Stimulated activated CD4-positive, alpha-beta T cell treated with anti-CD3 and anti-CD28 coated beads, Interleukin-4, amount 100 ng/mL, for 4 hours (primary cell): Measurements from ENCODE around the gene LRRC34.
A peak's percentile ranks its signal among the peaks of the same experiment; 100 is the strongest.

Experiments used
- DNase-seq, 2 experiments: peaks; one replicate each; pipeline ENCODE4 v3.0.0-alpha.2; 2020

The LRRC34 gene

DNA sequence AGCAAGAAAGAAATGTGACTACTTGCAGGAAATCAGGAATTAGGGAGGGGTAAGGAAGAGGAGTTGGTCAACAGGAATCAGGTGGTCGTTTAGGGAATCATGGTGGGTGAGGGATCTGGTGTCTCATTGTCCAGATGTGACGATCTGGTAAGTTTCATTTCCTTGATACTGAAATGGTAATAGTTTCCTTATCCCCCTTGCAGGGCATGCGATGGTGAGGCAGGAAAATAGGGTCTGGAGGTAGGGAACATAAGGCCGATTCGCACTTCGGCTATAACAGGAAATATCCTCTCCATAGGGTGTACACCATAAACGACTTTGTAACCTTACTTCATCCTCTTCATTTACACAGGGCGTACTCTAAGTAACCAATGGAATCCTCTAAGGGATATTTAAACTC, 574 bp upstream of the LRRC34 start:
- DNase-seq = no peak

DNA sequence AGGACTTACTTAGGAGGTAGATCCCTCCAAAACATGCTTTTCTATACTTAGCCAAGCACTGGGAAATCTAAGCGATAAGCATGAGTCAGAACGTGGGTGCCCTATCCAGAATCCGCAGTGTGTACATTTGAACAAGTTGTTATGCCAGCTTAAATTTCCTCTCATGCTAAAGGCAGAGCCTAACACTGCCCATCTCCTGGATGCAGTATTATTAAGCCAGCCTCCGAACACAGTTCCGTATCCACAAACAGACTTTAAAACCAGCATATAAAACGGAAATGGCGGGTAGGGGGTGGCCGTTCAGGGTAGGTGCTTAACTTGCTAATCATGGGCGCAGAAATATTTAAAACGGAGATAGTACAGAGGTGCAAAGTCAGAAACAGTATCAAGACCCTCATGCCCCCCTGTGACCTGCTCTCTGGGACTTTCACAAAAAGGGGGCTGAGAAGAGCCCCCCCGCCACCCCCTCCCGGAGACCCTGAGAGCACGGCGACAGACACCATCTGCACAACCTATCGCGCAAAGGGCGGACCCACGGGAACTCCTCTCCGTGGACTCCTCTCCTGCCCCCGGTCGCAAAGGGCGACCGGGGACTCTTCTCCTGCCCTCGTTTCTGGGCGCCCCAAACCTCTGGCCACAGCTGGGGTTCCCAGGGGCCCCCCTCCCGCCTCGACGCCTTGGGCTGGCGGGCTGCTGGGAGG, 923 bp downstream of the LRRC34 start:
- DNase-seq = no peak

DNA sequence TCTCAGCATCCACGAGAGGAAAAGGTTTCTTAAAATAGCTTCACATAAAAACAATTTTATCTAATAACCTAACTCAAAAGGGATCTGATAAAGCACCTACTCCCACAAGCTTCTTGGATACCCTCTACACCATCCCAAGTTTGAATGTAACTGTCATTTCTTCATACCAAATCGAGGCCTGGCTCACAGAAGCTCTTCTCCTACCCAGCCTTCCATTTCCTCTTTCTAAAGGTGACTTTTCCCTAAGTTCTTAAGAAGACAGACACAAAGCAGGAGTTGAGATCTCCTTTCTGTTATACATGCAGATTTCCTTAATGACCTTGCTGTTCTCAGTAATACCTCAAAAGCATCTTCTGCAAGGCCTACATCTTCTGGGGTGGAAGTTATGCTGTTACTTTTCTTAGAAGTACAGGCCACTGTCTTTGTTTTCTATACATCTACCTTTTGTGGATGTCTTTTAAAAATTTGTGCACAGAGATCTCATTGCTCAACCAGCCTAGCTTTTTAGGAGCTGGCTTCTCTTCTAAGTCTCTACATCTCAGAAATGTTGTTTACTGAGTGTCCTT, 3.4 kb downstream of the LRRC34 start:
- DNase-seq = no peak

DNA sequence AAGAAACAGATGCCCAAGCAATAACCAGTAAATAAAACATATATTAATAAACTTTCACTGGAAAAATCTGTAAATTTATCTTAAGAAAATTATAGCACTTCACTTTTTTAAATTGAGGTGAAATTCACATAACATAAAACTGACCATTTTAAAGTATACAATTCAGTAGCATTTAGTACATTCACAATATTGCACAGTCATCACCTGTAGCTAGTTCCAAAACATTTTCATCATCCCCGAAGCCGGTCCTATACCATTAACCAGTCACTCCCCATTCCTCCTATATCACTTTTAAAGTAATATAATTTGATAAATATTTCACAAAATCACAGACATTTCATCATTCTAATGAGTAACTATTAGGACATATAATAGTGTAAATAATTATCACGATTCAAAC, 8.0 kb downstream of the LRRC34 start:
- no peak for DNase-seq

DNA sequence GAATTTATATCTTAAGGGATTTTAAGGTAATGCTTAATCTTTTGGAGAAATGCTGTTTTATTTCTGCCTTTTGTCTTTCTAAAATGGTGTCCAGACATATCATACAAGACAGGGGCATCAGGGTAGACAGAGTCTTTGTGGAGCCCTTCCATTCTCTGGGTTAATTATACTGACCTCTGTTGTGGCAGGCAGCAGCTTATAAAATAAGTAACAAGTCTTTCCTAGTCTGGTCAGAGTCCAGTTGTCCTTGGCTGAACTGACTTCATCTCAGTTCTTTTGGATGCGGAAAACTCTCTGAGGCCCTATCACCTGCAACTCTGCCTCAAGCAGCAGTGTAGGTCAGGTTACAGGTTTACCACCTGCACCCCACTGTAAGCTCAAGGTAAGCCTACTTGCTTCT, 20.3 kb downstream of the LRRC34 start:
- DNase-seq = no peak

DNA sequence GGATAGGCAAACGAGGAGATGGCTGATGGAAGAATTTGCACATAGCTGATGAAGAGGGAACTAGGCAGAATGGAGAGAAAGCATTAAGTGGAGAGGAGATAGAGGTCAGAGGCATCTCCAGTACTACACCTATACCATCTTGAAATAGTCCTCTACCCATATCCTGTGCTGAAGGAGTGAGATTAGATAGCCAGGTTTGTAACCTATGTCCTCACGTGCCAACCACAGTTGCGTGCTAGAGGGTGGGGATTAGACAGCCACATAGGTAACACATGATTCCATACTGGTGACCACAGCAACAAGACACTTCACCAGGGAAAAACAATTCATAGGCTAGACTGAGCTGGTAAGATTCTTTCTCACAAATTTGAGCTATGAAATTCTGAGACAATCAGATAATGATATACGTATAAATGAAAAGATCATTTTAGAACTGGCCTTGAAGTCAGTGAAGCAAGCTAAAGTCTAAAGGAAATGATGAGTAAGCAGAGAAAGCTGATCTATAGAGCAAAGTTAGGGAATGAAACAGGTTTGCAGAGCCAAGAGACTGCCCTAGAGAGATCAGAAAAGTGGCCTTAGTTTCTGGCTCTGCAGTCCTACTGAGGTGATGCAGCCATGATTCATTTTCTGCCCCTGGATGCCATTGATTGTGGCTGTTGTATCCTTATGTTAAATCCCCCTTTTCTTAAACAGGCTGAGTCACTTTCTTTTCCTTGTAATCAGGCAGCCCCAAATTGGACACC, 21.8 kb downstream of the LRRC34 start:
- DNase-seq = no peak

DNA sequence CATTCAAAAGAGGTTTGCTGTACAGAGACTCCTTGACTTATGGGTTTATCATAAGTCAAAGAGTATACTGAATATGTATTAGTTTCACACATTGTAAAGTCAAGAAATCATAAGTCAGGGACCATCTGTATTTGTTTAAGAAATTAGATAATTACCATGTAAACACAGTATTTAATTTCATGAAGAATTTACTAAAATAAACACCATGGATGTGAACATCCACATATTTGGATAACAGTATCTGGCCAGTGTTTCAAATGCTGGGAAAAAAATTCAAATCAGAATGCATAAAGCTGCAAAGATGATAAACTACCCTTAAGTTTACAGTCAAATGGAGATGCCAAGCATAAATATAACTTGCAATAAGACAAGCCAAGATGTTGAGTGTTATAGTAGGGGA, 22.5 kb downstream of the LRRC34 start:
- no peak for DNase-seq

DNA sequence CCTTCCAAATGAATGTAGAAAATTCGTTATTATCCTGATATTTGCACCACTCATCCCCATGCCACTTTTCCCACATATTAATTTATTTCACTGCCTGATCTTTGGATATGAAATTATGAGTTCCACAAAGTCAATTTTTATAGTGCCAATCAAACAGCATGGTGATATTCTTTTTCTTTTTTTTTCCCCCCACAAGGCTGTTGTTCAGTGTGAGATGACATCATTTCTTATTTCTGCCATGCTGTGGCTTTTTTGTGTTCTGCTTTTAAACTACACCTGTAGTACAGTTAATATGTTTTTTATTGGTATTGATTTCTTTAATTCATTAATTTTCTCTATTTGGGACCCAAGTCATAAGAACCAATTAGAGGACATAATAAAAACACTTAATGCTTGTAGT, 24.9 kb downstream of the LRRC34 start:
- DNase-seq = no peak

DNA sequence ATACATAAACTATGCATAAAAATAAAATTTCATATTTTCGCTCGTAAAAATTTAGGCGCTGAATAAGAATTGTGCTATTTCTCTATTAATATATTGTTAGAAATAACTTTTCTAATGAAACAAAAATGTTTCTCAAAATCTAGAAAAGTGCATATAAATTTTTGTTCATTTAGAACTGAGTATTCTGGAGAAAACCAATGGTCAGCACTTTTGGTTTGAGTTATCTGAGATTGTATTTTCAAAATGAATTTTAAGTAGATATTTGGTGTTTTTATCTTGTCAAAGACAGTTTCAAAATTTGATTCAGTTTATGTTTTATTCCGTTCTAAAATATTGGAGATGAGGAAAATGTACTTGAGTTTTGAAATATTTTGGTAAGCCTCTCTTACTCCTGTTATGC, 25.6 kb downstream of the LRRC34 start:
- no peak for DNase-seq

DNA sequence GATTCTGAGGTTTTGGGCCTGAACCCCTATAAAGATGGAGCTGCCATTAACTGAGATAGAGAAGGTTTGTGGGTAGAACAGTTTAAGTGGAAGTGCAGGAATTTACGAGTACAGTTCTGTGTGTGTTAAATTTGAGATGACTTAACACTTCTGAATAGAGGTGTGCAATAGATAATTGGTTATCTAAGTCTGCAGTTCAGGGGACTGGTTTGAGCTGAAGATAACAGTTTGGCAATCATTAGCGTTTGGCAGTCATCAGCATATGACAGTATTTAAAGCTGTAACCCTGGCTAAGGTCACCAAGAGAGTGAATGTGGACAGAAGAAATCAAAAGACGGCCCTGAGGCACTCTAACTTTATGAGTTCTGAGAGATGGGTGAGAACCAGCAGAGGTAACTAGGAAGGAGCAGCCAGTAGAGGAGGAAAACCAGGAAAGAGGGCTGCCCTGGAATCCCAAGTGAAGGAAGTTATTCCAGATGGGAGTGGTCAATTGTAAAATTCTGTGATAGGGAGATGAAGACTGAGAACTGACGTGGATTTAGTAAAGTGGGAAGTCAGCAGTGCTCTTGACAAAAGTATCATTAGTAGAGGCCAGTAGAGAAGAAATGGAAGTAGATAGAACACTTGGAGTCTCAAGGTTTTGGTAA, 31.4 kb downstream of the LRRC34 start:
- no peak for DNase-seq

DNA sequence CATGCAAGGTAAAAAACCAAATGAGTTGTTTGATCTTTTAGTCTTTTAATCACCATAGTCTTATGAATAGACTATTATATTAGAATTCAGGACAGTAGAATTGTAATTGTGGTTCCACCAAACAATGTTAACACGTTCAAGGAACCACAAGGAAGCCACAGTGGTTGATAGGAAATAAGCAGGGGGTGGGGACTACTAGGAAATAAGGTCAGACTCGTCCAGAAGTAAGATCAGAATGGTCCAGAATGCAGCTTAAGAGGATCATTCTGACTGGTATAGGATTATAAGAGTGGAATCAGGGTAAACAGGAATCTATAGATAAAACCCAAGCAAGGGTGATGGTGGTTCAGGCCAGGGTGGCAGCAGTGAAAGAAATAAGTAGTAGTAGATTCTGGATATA, 32.0 kb downstream of the LRRC34 start:
- no peak for DNase-seq

DNA sequence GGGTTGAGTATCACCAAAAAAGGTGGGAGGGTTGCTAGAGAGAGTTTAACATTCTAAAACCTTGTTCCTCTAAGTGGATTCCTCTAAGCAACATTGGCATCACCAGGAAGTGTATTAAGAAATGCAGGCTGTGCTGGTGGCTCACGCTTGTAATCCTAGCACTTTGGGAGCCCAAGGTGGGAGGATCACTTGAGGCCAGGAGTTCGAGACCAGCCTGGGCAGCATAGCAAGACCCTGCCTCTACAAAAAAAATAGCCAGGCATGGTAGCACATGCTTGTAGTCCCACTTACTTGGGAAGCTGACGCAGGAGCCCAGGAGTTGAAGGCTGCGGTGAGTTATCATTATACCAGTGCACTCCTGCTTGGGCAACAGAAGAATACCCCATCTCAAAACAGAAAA, 34.9 kb downstream of the LRRC34 start:
- DNase-seq = no peak

DNA sequence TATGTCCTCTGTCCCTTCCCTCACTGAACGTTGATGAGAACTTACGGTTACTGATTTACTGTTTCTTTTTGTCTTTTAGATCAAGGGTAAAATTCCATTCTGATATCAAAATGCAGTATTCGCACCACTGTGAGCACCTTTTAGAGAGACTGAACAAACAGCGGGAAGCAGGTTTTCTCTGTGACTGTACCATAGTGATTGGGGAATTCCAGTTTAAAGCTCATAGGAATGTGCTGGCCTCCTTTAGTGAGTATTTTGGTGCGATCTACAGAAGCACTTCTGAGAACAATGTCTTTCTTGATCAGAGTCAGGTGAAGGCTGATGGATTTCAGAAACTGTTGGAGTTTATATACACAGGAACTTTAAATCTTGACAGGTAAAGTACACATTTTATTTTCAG, 38.5 kb downstream of the LRRC34 start:
- DNase-seq = no peak

DNA sequence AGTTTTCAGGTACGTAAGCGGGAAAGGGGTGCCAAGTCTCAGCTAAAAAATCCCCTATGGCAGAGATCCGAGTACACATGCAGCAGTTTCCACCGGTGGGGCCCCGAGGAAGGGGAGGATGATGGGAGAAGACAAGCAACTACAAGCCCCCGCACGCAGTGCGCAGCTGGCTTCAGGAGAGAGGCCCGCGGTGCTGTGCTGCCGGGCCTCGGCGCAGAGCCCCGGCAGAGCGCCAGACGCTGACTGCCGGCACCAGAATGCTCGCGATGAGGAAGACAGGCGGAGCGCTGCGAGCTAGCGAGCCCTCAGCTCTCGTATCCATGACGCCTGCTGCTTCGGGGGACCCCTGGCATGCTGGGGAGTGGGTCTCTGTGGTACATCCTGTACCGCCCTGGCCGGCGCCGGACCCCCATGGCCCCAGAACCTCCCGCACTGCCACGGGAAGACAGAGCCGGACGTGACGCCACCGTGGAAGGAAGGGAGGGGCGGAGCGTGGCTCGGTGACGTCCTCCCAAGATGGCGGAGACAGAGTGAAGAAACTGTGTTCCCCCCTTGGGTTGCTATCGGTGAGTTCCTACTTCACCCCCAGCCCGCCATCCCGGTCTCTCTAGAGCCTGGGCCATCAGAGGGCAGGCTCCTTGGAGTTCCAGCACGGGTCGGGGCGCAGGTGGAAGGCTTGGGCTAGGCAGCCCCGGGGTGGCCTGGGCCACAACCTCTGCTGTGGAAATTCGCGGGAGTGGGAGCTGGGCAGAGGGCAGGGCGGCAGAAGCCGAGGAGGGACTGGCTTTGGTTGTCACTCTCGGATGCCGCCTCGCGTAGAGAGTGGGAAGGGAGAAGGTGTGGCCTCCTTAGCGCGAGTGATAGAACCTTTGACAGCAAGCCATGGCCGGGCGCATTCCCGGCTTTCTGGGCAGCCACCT, 39.5 kb downstream of the LRRC34 start, which contains the start of gene MYNN:
Gene MYNN, plus strand, starts transcription at position 500 of the 920 bp plus-strand sequence. CDS start 900 bp downstream, outside the sequence.
- peak; percentile 88 to 91 for DNase-seq

DNA sequence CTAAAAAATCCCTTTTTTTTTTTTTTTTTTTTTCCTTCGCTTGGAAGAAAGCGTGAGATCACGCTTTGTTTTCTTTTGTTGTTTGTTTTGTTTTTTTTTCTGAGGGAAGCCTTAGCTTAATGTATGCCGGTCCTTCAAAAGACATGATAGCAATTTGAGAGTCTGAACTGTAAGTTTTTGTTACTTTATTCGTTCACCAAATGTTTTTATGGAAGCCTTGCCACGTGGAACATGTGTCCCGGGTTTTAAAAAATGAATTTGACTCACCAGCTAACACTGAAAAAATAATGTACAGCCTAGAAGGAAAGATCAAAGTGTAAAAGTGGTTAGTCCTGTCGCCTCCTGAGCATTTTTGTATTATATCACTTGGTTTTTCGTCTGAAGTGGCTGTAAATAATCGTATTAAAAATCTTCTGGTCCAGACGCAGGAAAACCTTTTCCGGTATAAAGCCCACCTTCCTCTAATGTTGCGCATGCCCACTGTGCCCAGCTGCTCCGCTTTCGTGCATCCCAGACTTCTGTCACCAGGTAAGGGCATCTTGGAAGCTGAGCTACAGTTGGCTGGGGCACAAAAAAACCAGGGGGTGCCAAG, 40.3 kb downstream of the LRRC34 start:
- DNase-seq = peak; percentile 53 to 59

DNA sequence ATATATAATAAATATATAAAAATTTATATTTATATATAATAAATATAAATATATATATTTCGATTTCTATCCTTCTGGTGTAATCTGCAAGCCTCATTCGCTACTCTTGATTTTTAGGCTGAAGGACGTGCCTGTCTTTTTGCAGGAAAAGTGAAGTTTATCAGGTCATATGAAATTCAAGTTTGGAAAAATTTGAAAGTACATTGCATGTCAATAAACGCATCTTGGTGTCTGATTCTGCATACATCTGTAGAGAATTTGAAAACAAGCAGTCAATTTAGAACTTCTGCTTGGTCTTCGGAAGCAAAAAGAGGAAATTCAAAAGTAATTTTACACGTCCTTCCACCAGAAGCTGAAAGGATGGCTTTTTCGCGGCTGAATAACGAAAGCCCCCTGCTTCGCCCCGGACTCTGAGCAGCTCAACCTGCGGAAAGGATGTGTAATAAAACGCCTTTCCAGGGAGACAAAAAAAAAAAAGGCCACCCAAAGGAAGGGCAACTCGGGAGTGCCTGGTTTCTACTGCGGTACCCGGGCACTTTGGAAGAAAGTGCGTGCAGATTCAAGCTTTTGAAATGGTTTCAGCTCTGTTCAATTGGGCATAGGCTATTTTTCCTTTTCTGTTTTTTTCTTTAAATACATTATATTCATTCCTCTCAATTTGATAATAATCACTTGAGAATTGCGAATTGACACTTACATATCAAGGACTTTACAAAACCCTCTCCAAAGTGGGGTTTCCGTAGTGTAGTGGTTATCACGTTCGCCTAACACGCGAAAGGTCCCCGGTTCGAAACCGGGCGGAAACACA, 41.0 kb downstream of the LRRC34 start:
- peak; percentile 40 to 52 for DNase-seq

DNA sequence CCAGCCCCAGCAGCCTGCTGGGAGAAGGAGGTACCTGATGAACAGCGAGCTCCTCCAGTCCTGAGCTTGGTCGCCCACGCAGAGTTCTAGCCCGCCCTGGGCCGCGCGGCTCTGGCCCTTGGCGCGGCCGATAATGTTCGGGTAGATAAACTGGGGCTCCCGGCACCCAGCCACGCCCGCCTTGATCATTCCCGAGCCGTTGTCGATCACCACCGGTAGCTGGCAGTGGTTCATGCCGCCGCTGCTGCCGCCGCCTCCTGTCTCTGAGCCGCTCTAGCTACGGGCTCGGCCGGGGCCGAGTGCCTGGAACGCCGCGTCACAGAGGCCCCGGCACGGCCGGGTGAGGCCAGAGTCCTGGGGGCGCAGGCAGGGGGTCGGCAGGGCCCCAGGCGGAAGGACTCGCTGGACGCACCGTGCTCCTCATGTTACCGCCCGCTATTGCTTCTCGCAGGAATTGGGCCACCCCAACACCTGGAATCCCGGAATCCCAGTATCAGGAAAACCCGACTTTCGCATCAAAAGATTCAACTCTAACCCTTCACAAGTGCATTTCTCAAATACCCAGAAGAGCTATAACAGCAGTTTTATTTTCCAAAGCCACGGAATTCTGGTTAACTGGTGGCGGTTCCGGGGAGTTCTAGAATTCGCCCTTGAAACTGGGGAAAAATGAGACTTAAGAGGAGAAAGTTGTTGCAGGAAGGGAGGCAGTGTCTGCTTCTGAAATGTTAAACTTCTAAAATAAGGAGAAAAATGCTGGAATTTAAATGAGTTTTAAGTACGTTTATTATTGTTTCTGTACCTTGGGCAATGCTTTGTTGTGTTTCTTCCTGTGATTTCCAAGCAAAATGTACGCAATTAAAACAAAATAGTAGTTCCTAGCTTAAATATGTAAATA, 43.2 kb downstream of the LRRC34 start, which contains the start of gene ACTRT3:
Gene ACTRT3, minus strand, starts transcription at position 275 of the 895 bp plus-strand sequence. Its CDS starts 41 bp downstream, at position 234.
- peak; percentile 54 to 56 for DNase-seq

DNA sequence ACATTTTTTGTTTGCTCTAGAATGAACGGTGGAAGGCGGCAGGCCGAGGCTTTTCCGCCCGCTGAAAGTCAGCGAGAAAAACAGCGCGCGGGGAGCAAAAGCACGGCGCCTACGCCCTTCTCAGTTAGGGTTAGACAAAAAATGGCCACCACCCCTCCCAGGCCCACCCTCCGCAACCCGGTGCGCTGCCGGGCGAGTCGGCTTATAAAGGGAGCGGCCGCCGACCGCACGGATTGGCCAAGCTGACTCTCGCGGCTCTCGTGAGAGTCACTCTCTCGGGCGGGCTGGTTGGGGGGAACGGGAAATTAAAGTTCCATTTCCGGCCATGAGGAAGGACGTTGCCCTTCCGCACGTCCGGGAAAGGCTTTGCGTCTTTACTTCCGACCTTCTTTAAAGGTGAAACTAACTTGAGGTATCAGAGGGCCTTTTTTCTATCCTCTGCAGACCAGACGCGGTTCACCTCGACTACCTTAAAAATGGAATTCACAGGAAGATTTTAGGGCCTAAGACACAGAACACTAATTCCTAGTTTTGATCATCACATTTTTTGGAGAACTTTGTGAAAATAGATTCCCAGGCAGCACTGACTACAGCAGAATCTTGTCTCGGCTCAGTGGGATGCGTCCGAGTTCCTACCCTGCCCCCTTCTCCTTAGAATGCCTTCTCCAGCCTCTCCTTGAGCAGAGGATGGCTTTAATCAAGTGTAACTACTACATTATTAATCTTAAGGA, 47.7 kb downstream of the LRRC34 start, which contains the start of gene TERC:
Gene TERC, minus strand, starts transcription at position 179 of the 731 bp plus-strand sequence.
- DNase-seq = peak; percentile 86 to 92

DNA sequence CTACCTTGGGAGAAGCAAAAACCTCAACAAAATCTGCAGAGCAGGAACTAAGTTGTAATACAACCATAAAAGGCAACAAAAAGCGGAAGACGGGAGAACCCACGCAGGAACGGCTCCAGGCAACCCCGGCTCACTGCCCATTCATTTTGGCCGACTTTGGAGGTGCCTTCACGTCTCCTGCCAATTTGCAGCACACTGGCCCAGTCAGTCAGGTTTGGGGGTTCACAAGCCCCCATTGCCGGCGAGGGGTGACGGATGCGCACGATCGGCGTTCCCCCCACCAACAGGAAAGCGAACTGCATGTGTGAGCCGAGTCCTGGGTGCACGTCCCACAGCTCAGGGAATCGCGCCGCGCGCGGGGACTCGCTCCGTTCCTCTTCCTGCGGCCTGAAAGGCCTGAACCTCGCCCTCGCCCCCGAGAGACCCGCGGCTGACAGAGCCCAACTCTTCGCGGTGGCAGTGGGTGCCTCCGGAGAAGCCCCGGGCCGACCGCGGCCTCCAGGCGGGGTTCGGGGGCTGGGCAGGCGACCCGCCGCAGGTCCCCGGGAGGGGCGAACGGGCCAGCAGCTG, 48.3 kb downstream of the LRRC34 start:
- peak; percentile 55 for DNase-seq
